GM19193 (cell line): ENCODE data around the gene PPP1R15A.
A peak's percentile ranks its signal among the peaks of the same experiment; 100 is the strongest.

Source experiments
- POLR2A ChIP-seq: IDR thresholded peaks from 4 replicates; pipeline ENCODE4 v1.6.1; 2011; ENCODE audit not compliant: insufficient read depth, insufficient read length; ENCODE audit errors: extremely low read depth

PPP1R15A gene

GRCh38 chr19:48872182-48872883 lies at the start of gene PPP1R15A:
PPP1R15A (plus strand) TSS chr19:48872421; CDS start chr19:48873234, 813 bp downstream.
- peak; percentile 100 for TF ChIP-seq POLR2A

DNA sequence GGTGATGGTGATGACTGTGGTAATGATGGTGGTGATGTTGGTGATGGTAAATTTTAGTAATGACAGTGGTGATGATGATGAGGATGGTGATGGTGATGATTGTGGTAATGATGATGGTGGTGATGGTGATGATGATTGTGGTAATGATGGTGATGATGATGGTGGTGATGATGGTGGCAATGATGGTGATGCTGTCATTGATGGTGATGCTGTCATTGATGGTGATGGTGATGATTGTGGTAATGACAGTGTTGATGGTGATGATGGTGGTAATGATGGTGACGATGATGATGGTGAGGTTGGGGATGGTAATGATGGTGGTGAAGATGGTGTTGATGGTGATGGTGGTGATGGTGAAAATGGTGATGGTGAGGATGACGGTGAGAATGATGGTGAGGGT lies 49.7 kb upstream of the PPP1R15A start:
- TF ChIP-seq POLR2A, result no peak

- no peak for TF ChIP-seq POLR2A
Measured at GRCh38 chr19:48826606-48827020, 45.6 kb upstream of the PPP1R15A start.

- no peak for TF ChIP-seq POLR2A
Measured at GRCh38 chr19:48830088-48830487, 42.1 kb upstream of the PPP1R15A start.

DNA sequence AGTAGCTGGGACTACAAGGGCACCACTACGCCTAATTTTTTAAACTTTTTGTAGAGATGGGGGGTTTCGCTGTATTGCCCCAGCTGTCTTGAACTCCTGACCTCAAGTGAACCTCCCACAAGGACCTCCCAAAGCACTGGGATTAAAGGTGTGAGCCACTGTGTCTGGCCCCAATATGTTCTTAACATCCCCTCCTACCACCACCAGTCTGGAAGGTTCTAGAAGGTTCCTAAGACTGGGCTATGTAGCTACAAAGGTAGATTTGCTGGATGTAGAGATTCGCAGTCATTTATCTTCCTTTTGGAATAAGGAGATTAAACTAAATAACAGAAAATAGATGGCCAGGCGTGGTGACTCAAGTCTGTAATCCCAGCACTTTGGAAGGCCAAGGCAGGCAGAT lies 41.3 kb upstream of the PPP1R15A start:
- no peak for TF ChIP-seq POLR2A

DNA sequence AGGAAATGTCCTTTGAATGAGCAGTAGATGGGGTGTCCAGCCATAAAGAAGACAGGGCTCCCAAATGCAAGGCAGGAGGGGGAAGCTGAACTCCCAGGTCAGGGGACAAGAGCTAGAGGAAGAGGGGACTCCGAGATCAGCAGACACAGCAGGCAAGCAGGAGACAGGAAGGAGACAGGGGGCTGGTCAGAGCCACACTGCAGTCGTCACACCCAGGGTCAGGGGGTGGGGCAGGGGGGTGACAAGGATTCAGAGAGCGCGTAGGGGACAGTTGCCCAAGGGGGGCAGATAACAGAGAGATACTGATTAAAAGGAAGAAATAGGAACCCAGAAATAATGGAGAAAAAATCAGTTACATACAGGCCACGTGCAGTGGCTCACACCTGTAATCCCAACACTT lies 39.2 kb upstream of the PPP1R15A start:
- TF ChIP-seq POLR2A, result no peak

GRCh38 chr19:48833977-48834376 lies 38.2 kb upstream of the PPP1R15A start:
- TF ChIP-seq POLR2A, result no peak

DNA sequence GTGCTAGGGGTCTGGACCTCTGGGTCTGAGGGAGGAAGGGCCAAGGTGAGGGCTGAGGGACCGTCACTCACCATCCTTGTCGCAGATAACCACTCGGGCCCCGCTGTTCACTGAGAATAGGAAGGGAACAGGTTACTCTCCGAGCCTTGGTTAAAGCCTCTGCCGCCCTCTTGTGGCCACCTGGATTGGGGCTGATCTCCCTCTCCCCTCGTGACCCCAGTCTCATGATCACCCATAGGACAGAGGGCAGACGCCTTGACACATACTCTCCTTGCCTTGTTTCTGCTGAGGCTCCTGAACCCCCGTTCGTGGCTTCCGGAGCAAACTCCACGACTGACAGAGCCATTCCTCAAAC lies 36.5 kb upstream of the PPP1R15A start:
- no peak for TF ChIP-seq POLR2A

- no peak for TF ChIP-seq POLR2A
Measured at GRCh38 chr19:48836089-48837017, 35.9 kb upstream of the PPP1R15A start, which contains the start of gene HSD17B14. HSD17B14 (minus strand) TSS chr19:48836491; CDS start chr19:48836411, 80 bp downstream.

DNA sequence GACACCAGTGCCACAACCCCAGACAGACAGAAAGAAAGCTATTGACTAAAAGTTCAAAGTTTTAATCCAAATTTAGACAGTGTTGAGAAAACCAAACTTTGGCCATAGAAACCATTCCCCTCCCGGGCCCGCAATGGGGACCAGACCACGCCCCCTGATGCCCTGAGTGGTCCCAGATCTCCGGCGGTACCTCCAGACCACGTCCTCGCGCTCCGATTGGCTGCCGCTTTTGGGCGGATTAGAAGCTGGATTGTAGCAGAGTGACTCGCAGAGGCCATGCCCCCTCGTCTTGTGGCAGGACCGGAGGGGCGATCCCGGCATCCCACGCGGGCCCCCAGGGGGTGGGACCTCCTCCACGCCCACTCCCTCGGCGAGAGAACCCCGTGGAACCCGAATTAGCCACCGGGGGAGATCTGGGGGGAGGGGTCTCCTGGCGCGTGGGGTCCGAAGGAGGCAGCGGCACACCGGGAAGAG lies 35.1 kb upstream of the PPP1R15A start:
- no peak for TF ChIP-seq POLR2A

GRCh38 chr19:48837687-48838086 lies 34.5 kb upstream of the PPP1R15A start:
- no peak for TF ChIP-seq POLR2A

DNA sequence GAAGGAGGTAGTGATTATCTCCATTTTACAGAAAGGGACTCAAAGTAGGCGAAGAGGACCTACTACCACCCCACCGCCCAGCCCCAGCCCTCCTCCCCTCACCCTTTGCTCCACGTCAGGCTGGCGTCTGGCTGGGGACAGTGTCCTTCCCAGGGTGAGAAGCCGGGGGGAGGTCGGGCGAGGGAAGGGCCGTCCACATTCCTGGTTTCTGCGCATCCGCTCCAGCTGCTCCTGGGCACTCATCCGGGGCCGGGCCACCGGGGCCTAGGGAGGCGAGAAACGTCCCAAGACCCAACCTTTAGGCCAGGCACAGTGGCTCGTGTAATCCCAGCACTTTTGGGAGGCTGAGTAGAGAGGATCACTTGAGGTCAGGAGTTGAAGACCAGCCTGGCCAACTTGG lies 31.2 kb upstream of the PPP1R15A start:
- no peak for TF ChIP-seq POLR2A

GRCh38 chr19:48841571-48841970 lies 30.6 kb upstream of the PPP1R15A start:
- no peak for TF ChIP-seq POLR2A

DNA sequence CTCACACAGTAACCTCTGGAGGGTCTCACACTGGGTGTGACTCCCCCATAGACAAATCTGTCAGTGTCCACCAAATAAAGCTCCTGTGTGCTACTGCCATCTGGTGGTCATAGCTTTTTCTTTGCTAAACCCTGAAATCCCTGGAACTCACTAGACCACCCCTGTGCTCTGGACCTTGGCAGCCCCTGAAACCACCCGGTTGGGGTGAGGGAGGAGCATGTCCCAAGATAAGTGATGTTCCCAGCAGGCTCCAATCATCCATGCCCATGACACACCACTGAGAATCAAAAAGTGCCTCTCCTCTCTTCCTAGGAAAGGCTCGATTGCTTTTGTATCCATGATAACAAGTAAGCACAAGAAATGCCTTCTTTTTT lies 29.4 kb upstream of the PPP1R15A start:
- no peak for TF ChIP-seq POLR2A

DNA sequence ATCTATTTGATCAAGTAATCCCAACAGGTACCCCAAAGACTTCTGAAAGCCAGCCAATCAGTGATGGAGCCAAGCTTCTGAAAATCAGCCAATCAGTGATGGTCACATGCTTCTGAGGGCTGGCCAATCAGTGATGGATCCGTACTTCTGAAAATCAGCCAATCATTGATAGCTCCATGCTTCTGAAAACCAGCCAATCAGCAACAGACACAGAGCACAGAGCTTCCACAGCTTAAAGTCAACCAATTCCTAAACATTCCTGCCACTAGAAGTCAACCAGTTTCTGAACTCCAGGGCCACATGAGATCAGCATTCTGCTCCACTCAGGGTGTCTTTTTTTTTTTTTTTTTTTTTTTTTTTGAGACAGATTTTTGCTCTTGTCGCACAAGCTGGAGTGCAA lies 27.7 kb upstream of the PPP1R15A start:
- TF ChIP-seq POLR2A, result no peak

DNA sequence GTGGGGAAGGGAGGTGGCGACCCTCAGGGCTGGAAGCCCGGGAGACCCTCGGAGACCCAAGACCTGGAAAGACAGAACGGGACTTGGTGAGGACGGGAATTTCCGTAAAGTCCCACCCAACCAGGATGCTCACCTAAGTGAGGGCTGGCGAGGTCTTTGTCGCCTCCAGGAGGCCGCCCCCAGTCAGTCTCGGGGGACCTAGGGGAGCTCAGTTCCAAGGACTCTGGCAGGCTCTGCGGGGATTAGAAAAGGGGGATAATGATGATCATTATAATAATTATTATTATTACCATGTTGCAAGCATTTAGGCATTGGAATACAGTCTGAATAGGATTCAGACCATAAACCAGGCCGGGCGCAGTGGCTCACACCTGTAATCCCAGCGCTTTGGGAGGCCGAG lies 26.8 kb upstream of the PPP1R15A start:
- TF ChIP-seq POLR2A, result no peak
